ENCODE data around the gene NEMF.
"Not testable (repeated sequence)": the region's sequence is repeated elsewhere in the genome, so short reads cannot be mapped to it uniquely, and the experiment has no call there.

Gene NEMF

GRCh38 chr14:49852301-49853157, at the start of gene NEMF:
Gene NEMF, minus strand, starts transcription at chr14:49852788. Its CDS starts 35 bp downstream, at chr14:49852753.
- peak; percentile 15 for DNase-seq

- no peak for DNase-seq
These were observed 48.4 kb upstream of the NEMF start for GRCh38 chr14:49900973-49901372.

- DNase-seq: no peak
These were observed 45.9 kb upstream of the NEMF start for GRCh38 chr14:49898485-49898884.

DNA sequence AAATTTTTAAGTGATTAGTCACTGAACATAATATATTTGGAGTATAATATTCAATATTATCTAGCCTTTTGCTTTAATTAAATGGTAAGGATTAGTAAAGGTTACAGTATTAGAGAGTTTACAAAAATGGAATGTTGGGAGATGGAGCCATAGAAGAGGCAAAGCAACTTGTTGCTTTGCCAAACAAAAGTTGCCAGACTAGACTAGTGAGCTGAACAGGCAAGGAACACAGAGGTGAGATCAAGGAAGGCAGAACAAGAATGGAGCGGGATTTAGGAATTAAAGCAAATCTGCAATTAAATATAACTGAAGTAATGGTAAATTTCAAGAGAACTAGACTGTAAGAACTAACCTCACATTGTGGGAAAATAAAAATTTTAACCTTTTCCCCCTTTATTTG, 45.4 kb upstream of the NEMF start:
- DNase-seq: no peak

GRCh38 chr14:49897414-49897813, 44.8 kb upstream of the NEMF start:
- DNase-seq: no peak

DNA sequence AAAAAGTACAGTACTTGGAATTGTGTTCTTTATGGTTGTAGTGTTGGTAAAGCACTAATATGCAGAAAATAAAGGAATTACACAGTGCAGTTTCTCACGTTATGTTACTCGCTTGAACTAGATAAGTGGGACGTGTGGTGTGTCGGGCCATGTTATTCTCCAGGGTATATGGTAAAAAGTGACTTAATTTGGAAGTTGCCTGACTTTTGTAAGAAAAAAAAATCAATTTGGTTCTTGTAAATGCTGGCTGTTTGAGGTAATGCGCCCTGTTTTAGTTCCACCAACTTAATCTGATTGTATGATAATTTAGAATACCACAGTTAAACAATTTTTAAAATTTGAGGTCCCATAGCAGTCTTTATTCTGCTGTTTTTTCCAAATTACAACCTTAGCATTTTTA, 44.4 kb upstream of the NEMF start:
- DNase-seq: no peak

GRCh38 chr14:49896272-49896671, 43.7 kb upstream of the NEMF start:
- not testable (repeated sequence) for DNase-seq

DNA sequence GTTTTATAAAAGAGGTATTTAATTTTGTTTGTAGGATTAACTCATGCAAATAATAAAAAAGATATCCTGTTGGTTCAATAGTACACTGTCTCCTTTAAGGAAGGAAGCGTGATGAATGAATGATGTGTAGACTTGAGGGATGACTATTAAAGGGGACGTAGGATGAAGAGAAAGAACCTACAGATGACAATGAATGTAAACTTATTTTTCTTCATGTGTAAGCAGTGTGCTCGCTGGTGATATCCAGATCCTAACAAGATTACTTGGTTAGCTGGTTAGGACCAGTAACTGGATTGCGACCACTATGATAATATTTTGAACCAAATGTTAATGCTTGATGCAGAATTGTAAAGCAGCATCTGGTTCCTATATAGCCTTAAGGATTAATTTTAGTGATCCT, 42.9 kb upstream of the NEMF start:
- no peak for DNase-seq

- not testable (repeated sequence) for DNase-seq
These were observed 41.9 kb upstream of the NEMF start for GRCh38 chr14:49894214-49895107.

GRCh38 chr14:49893309-49894213, 41.0 kb upstream of the NEMF start:
- no peak for DNase-seq

DNA sequence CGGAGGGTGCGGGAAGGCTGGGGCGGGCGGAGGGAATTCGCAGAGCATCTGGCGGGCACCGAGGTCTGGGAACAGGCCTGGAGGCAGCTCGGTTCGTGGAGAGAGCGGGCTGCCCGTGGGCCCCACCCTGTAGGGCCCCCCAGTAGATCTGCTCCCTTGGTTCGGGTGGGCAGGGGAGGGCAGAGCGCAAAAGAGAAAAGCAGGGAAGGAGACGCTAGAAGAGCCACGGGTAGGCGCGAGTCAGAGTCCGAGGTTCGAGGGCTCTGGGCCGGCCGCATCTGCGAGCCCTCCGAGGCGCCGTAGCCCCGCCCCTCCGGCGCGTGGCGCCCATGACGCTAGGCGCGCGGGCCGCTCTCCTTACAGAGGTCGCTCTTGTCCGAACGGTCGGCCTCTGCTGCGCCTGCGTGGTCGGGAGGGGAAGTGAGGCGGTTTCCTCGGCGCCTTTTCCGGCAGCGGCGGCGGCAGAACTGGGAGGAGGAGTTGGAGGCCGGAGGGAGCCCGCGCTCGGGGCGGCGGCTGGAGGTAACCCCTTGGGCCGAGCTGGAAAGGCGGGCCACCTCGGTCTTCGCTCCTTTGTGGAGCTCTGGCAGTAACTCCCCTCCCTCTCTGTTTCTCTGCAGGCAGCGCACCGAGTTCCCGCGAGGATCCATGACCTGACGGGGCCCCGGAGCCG, 40.2 kb upstream of the NEMF start, which contains the start of gene ARF6:
Gene ARF6, plus strand, starts transcription at position 447 of the 673 bp plus-strand sequence. CDS start 655 bp downstream, outside the sequence.
- peak; percentile 98 for DNase-seq

DNA sequence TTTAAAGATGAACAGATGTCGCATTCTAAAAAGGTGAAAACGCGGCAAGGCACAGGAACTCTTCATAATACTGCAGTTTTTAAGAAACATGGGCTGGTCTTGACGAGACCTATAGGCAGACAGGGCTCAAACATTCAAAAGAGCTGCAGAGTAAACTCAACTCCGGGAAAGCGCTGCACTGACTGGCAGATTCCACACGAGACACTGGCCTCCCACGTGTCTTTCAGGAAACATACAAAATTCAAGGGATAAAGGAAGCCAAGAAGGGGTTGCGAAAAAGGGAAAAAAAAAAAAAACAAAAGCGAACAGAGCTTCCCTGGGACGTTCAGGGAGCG, 39.7 kb upstream of the NEMF start:
- no peak for DNase-seq

DNA sequence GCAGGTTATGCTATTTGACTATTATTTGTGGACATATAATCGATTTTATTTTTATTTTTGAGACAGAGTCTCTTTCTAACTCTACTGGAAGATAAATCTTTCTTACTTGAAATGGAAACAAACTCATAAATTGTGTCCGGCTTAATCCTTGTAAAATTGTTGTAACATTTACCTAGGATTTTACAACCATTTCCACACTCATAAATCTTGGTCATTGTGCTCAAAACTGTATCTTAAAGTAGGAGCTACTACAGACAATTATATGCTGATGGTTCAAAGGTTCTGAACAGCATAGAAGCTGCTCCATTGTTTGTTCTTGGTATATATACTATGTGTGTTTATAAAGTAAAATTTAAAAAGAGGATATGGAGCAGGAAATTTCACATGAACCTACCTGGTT, 35.7 kb upstream of the NEMF start:
- DNase-seq: no peak

- no peak for DNase-seq
These were observed 33.9 kb upstream of the NEMF start for GRCh38 chr14:49886523-49886922.

GRCh38 chr14:49882826-49883694, 30.5 kb upstream of the NEMF start:
- no peak for DNase-seq

DNA sequence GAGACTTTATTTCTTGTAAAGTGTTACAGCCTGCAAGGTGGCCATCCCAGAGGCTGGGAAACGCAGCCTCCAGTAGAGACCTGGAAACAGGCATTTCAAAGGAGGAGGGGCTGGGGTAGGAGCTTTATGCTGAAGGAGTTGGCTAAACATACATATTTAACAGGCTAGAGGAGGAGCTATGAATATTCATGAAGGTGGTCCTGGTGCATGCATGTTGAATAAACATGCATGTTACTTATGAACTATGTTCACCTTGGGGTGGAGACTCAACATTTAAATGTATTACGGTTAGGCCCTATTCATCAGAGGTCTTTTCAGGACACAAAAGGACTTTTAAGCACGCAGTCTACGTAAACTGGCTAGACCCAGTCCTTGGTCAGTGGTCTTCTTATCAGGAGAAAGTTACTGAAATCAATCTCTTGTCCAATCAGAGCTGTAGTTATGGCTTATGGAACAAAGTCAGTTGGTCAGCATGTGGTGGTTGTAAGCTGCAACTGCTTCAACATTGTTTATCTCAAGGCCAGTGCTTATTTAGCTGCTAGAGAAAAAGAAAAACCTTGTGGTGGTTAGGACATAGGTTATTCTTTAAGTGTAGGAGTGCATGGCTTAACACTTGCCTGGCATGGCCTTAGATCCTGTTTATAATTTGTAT, 28.9 kb upstream of the NEMF start:
- DNase-seq: no peak

- DNase-seq: no peak
These were observed 27.9 kb upstream of the NEMF start for GRCh38 chr14:49880267-49881064.

GRCh38 chr14:49879646-49880204, 27.1 kb upstream of the NEMF start:
- DNase-seq: no peak

GRCh38 chr14:49876563-49877127, 24.1 kb upstream of the NEMF start:
- DNase-seq: no peak

Measured in cortex of kidney (tissue), 1 donor.